ENCODE data around the gene RGS10. TPM values are rescaled to one million over a fixed set of nuclear protein-coding genes. Genes with fewer than 3 reads are reported as not detected.
"Not testable (repeated sequence)": the region's sequence is repeated elsewhere in the genome, so short reads cannot be mapped to it uniquely, and the experiment has no call there.

Gene RGS10
- 10 to 100 TPM; 50.4 to 63.9 TPM for polyA plus RNA-seq

DNA sequence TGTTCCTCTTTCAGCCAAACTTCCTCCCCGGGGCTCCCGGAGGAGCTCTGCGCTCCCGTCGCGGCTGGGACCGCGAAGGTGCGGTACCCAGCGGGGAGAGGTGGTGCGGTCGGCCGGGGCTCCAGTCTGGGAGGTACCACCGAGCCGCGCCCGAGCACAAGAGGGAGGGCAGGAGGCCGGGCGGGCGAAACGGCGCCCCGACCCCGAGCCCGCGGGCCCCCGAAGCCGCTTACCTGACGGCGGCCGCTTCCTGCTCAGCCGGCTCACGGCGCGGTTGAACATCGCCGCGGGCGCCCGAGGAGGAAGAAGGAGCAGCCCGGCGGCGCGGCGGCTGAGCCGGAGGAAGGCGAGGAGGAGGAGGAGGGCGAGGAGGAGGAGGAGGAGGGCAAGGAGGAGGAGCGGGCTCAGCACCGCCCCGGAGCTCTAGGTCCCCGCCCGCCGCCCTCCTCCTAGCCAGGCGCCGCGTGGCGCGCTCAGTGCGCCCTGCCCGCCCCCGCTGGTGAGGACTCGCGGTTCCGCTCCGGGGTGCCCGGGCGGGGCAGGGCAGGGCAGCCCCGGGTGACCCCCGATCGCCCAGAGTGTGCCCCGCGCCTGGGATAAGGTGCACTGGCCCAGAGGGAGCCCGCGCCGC lies at the start of gene RGS10:
TSS of gene RGS10 (minus strand) at position 363 of the 631 bp plus-strand sequence. CDS start at position 282, 81 bp downstream.
- WGBS, 2 donors = 0 to 1% methylated on average over 21 to 76 of the region's 76 CpGs
- H3K4me1 ChIP-seq (ENCODE audit: control insufficient read depth in 2 of 2, insufficient read depth in 2 of 2, low read length in 1 of 2) = peaks cover 12 to 16% of the 10 kb centered on the region in 2 donors
- H3K4me3 ChIP-seq (ENCODE audit: low read depth in 1 of 2, low read length in 2 of 2) = peak within 1 kb of the TSS; percentile 77 to 89
- peak within 1 kb of the TSS; percentile 73 to 87 for H3K27ac ChIP-seq (ENCODE audit: low read depth in 2 of 2, low read length in 1 of 2)
- H3K27me3 ChIP-seq (ENCODE audit: control insufficient read depth in 1 of 2, insufficient read depth in 2 of 2, low read length in 2 of 2) = no peaks in the 10 kb centered on the region
- H3K36me3 ChIP-seq (ENCODE audit: control insufficient read depth in 2 of 2, insufficient read depth in 2 of 2, low read length in 1 of 2) = no peaks in the 10 kb centered on the region
- no peaks in the 10 kb centered on the region for H3K9me3 ChIP-seq (ENCODE audit: control insufficient read depth in 2 of 2, insufficient read depth in 1 of 2, low read depth in 1 of 2, low read length in 1 of 2)

DNA sequence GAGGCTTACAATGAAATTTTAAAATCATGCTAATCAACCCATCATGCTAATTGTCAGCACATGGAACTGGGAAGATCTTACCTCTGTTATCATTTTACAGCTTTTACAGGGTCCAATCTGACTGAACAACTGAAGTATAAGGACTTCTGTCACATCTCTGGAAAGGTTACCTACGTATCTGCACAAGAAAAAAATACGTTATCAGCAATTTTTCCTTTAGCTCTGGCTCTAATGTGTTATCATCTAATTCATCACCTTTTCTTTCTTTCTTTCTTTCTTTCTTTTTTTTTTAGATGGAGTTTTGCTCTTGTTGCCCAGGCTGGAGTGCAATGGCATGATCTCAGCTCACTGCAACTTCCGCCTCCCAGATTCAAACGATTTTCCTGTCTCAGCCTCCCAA lies 45.6 kb upstream of the RGS10 start:
- Histone ChIP-seq H3K9me3 (ENCODE audit: control insufficient read depth in 2 of 2, insufficient read depth in 1 of 2, low read depth in 1 of 2, low read length in 1 of 2) (no peaks in the 10 kb centered on the region), H3K27ac (ENCODE audit: low read depth in 2 of 2, low read length in 1 of 2) (no peak overlapping the region), H3K4me1 (ENCODE audit: control insufficient read depth in 2 of 2, insufficient read depth in 2 of 2, low read length in 1 of 2) (no peaks in the 10 kb centered on the region), H3K4me3 (ENCODE audit: low read depth in 1 of 2, low read length in 2 of 2) (no peak overlapping the region), H3K36me3 (ENCODE audit: control insufficient read depth in 2 of 2, insufficient read depth in 2 of 2, low read length in 1 of 2) (peaks cover 3 to 5% of the 10 kb centered on the region in 2 donors), H3K27me3 (ENCODE audit: control insufficient read depth in 1 of 2, insufficient read depth in 2 of 2, low read length in 2 of 2) (no peaks in the 10 kb centered on the region)
- WGBS, 2 donors = 91 to 92% methylated on average over 4 of the region's 4 CpGs

GRCh38 chr10:119578355-119578754 lies 35.8 kb upstream of the RGS10 start:
- WGBS, 2 donors = 98 to 99% methylated on average over 3 of the region's 3 CpGs
- H3K36me3 ChIP-seq (ENCODE audit: control insufficient read depth in 2 of 2, insufficient read depth in 2 of 2, low read length in 1 of 2) = peaks cover 2 to 3% of the 10 kb centered on the region in 2 donors

GRCh38 chr10:119575991-119576390 lies 33.5 kb upstream of the RGS10 start:
- Histone ChIP-seq H3K27ac (ENCODE audit: low read depth in 2 of 2, low read length in 1 of 2) (no peak overlapping the region), H3K9me3 (ENCODE audit: control insufficient read depth in 2 of 2, insufficient read depth in 1 of 2, low read depth in 1 of 2, low read length in 1 of 2) (no peaks in the 10 kb centered on the region), H3K36me3 (ENCODE audit: control insufficient read depth in 2 of 2, insufficient read depth in 2 of 2, low read length in 1 of 2) (peaks cover 3 to 5% of the 10 kb centered on the region in 2 donors), H3K4me3 (ENCODE audit: low read depth in 1 of 2, low read length in 2 of 2) (no peak overlapping the region), H3K4me1 (ENCODE audit: control insufficient read depth in 2 of 2, insufficient read depth in 2 of 2, low read length in 1 of 2) (no peaks in the 10 kb centered on the region), H3K27me3 (ENCODE audit: control insufficient read depth in 1 of 2, insufficient read depth in 2 of 2, low read length in 2 of 2) (no peaks in the 10 kb centered on the region)

More at GRCh38 chr10:119578355-119578754, 35.8 kb upstream of the RGS10 start:
- H3K4me1 ChIP-seq (ENCODE audit: control insufficient read depth in 2 of 2, insufficient read depth in 2 of 2, low read length in 1 of 2) = no peaks in the 10 kb centered on the region
- H3K4me3 ChIP-seq (ENCODE audit: low read depth in 1 of 2, low read length in 2 of 2) = no peak overlapping the region
- no peaks in the 10 kb centered on the region for H3K9me3 ChIP-seq (ENCODE audit: control insufficient read depth in 2 of 2, insufficient read depth in 1 of 2, low read depth in 1 of 2, low read length in 1 of 2)
- no peak overlapping the region for H3K27ac ChIP-seq (ENCODE audit: low read depth in 2 of 2, low read length in 1 of 2)
- H3K27me3 ChIP-seq (ENCODE audit: control insufficient read depth in 1 of 2, insufficient read depth in 2 of 2, low read length in 2 of 2) = no peaks in the 10 kb centered on the region

GRCh38 chr10:119575506-119575905 lies 33.0 kb upstream of the RGS10 start:
- Histone ChIP-seq H3K27ac (ENCODE audit: low read depth in 2 of 2, low read length in 1 of 2) (no peak overlapping the region), H3K36me3 (ENCODE audit: control insufficient read depth in 2 of 2, insufficient read depth in 2 of 2, low read length in 1 of 2) (peaks cover 3 to 5% of the 10 kb centered on the region in 2 donors), H3K27me3 (ENCODE audit: control insufficient read depth in 1 of 2, insufficient read depth in 2 of 2, low read length in 2 of 2) (no peaks in the 10 kb centered on the region), H3K4me3 (ENCODE audit: low read depth in 1 of 2, low read length in 2 of 2) (no peak overlapping the region), H3K9me3 (ENCODE audit: control insufficient read depth in 2 of 2, insufficient read depth in 1 of 2, low read depth in 1 of 2, low read length in 1 of 2) (no peaks in the 10 kb centered on the region), H3K4me1 (ENCODE audit: control insufficient read depth in 2 of 2, insufficient read depth in 2 of 2, low read length in 1 of 2) (no peaks in the 10 kb centered on the region)
- 41 to 46% methylated on average over 5 of the region's 5 CpGs for WGBS, 2 donors

GRCh38 chr10:119567978-119568377 lies 25.5 kb upstream of the RGS10 start:
- Histone ChIP-seq H3K4me3 (ENCODE audit: low read depth in 1 of 2, low read length in 2 of 2) (no peak overlapping the region), H3K9me3 (ENCODE audit: control insufficient read depth in 2 of 2, insufficient read depth in 1 of 2, low read depth in 1 of 2, low read length in 1 of 2) (no peaks in the 10 kb centered on the region), H3K4me1 (ENCODE audit: control insufficient read depth in 2 of 2, insufficient read depth in 2 of 2, low read length in 1 of 2) (no peaks in the 10 kb centered on the region), H3K27ac (ENCODE audit: low read depth in 2 of 2, low read length in 1 of 2) (no peak overlapping the region), H3K36me3 (ENCODE audit: control insufficient read depth in 2 of 2, insufficient read depth in 2 of 2, low read length in 1 of 2) (peaks cover 0 to 3% of the 10 kb centered on the region in 2 donors), H3K27me3 (ENCODE audit: control insufficient read depth in 1 of 2, insufficient read depth in 2 of 2, low read length in 2 of 2) (no peaks in the 10 kb centered on the region)
- whole genome bisulfite sequencing, 2 donors = 86 to 88% methylated on average over 8 of the region's 8 CpGs

- Histone ChIP-seq H3K9me3 (ENCODE audit: control insufficient read depth in 2 of 2, insufficient read depth in 1 of 2, low read depth in 1 of 2, low read length in 1 of 2) (no peaks in the 10 kb centered on the region), H3K4me3 (ENCODE audit: low read depth in 1 of 2, low read length in 2 of 2) (no peak overlapping the region), H3K27me3 (ENCODE audit: control insufficient read depth in 1 of 2, insufficient read depth in 2 of 2, low read length in 2 of 2) (no peaks in the 10 kb centered on the region), H3K27ac (ENCODE audit: low read depth in 2 of 2, low read length in 1 of 2) (no peak overlapping the region), H3K4me1 (ENCODE audit: control insufficient read depth in 2 of 2, insufficient read depth in 2 of 2, low read length in 1 of 2) (no peaks in the 10 kb centered on the region), H3K36me3 (ENCODE audit: control insufficient read depth in 2 of 2, insufficient read depth in 2 of 2, low read length in 1 of 2) (no peaks in the 10 kb centered on the region)
- WGBS, 2 donors = 86 to 91% methylated on average over 4 of the region's 4 CpGs
These were observed 19.6 kb upstream of the RGS10 start for GRCh38 chr10:119562097-119562496.

DNA sequence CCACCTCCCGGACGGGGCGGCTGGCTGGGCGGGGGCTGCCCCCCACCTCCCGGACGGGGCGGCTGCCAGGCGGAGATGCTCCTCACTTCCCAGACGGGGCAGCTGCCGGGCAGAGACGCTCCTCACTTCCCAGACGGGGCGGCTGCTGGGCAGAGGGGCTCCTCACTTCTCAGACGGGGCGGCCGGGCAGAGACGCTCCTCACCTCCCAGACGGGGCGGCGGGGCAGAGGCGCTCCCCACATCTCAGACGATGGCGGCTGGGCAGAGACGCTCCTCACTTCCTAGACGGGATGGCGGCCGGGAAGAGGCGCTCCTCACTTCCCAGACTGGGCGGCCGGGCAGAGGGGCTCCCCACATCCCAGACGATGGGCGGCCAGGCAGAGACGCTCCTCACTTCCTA lies 17.0 kb upstream of the RGS10 start:
- not testable (repeated sequence) for H3K4me1 ChIP-seq (ENCODE audit: control insufficient read depth in 2 of 2, insufficient read depth in 2 of 2, low read length in 1 of 2); H3K36me3 ChIP-seq (ENCODE audit: control insufficient read depth in 2 of 2, insufficient read depth in 2 of 2, low read length in 1 of 2); H3K27ac ChIP-seq (ENCODE audit: low read depth in 2 of 2, low read length in 1 of 2); H3K4me3 ChIP-seq (ENCODE audit: low read depth in 1 of 2, low read length in 2 of 2); H3K27me3 ChIP-seq (ENCODE audit: control insufficient read depth in 1 of 2, insufficient read depth in 2 of 2, low read length in 2 of 2); H3K9me3 ChIP-seq (ENCODE audit: control insufficient read depth in 2 of 2, insufficient read depth in 1 of 2, low read depth in 1 of 2, low read length in 1 of 2)
- WGBS, 2 donors = 91 to 97% methylated on average over 28 to 33 of the region's 33 CpGs

- 93% methylated on average over 2 of the region's 2 CpGs for WGBS, 2 donors
- H3K27me3 ChIP-seq (ENCODE audit: control insufficient read depth in 1 of 2, insufficient read depth in 2 of 2, low read length in 2 of 2); H3K9me3 ChIP-seq (ENCODE audit: control insufficient read depth in 2 of 2, insufficient read depth in 1 of 2, low read depth in 1 of 2, low read length in 1 of 2); H3K4me1 ChIP-seq (ENCODE audit: control insufficient read depth in 2 of 2, insufficient read depth in 2 of 2, low read length in 1 of 2); H3K36me3 ChIP-seq (ENCODE audit: control insufficient read depth in 2 of 2, insufficient read depth in 2 of 2, low read length in 1 of 2); H3K27ac ChIP-seq (ENCODE audit: low read depth in 2 of 2, low read length in 1 of 2); H3K4me3 ChIP-seq (ENCODE audit: low read depth in 1 of 2, low read length in 2 of 2): not testable (repeated sequence)
These were observed 13.6 kb upstream of the RGS10 start for GRCh38 chr10:119556081-119556480.

GRCh38 chr10:119555178-119555784 lies 12.8 kb upstream of the RGS10 start:
- Histone ChIP-seq H3K9me3 (ENCODE audit: control insufficient read depth in 2 of 2, insufficient read depth in 1 of 2, low read depth in 1 of 2, low read length in 1 of 2) (no peaks in the 10 kb centered on the region), H3K4me3 (ENCODE audit: low read depth in 1 of 2, low read length in 2 of 2) (no peak overlapping the region), H3K4me1 (ENCODE audit: control insufficient read depth in 2 of 2, insufficient read depth in 2 of 2, low read length in 1 of 2) (no peaks in the 10 kb centered on the region), H3K36me3 (ENCODE audit: control insufficient read depth in 2 of 2, insufficient read depth in 2 of 2, low read length in 1 of 2) (no peaks in the 10 kb centered on the region), H3K27me3 (ENCODE audit: control insufficient read depth in 1 of 2, insufficient read depth in 2 of 2, low read length in 2 of 2) (no peaks in the 10 kb centered on the region), H3K27ac (ENCODE audit: low read depth in 2 of 2, low read length in 1 of 2) (no peak overlapping the region)
- WGBS, 2 donors = 87 to 92% methylated on average over 6 of the region's 6 CpGs

All from esophagus (tissue), 2 donors.